Ramos (cell line): ENCODE results near the gene BCL11A.
"Not testable (repeated sequence)": the region's sequence is repeated elsewhere in the genome, so short reads cannot be mapped to it uniquely, and the experiment has no call there.

Experiments
- in situ Hi-C: fragments of 300-500 bp; cut with MboI; formaldehyde crosslinking; loops from one replicate; pipeline ENCODE4 v1.14.3; 2022; ENCODE audit warnings: low sequenced_read_pairs; ENCODE audit not compliant: unreplicated experiment

Gene BCL11A

GRCh38 chr2:60446413-60447267, 106.8 kb downstream of the BCL11A start:
- in situ Hi-C loops = loop anchor here (10.0 kb wide), 1 partner anchor 98 kb away; no protein-coding TSS in a partner anchor

DNA sequence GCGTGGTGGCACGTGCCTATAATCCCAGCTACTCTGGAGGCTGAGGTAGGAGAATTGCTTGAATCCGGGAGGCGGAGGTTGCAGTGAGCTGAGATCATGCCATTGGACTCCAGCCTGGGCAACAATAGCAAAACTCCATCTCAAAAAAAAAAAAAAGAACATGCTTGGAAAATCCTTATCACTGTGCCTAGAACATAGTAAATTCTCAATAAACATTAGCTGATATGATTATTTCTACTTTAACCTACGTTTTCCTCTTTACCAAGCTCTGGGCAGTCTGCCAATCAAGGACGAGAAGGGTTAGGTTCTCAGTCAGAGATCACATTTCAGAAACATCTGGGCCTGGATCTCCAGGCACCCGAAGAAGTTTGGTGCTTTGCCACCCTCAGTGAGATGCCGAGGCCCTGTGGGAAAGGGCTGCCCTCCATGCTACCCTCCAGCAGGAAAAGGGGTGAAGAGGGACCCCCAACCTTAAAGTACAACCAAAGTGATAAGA, 107.7 kb downstream of the BCL11A start:
- in situ Hi-C loops = loop anchor here (10.0 kb wide), 1 partner anchor 99 kb away; no protein-coding TSS in a partner anchor

- in situ Hi-C loops = loop anchor here (10.0 kb wide), 1 partner anchor 102 kb away; no protein-coding TSS in a partner anchor
These were observed 110.8 kb downstream of the BCL11A start for GRCh38 chr2:60442608-60443007.

- in situ Hi-C loops = loop anchor here (10.0 kb wide), 1 partner anchor 103 kb away; no protein-coding TSS in a partner anchor
These were observed 111.7 kb downstream of the BCL11A start for GRCh38 chr2:60441800-60442199.

- in situ Hi-C loops = loop anchor here (10.0 kb wide), 1 partner anchor 104 kb away; no protein-coding TSS in a partner anchor
These were observed 112.7 kb downstream of the BCL11A start for GRCh38 chr2:60440767-60441163.

DNA sequence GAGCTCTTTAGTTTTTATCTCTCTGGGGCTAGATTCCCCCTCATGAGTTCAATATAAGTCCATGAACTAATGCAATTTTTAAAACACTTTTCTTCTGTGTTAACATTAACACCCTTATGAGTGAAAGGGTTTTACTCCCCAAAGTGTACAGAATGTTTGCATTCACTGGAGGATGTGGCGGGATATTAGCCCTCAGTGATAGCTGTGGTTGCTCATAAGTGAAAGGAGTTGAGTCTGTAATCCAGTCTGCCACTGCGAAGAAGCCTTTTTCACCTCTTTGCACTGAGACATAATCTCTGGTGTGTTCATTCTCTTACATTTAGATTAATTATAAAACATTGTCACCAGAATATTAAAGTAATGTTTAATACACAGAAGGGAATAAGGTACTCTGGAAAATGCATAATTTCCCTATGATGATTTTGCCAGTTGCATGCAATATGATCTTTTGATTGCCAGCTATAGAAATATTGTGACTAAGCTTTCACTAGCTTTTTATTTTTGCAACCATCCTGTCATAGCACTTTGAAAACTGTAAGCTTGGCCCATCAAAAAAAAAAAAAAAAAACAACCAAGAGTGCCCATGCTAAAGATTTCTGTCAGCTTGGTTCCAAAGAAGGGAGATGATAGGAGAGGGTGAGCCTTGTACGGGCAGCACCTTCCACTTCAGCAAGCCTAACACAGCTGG, 113.2 kb downstream of the BCL11A start:
- in situ Hi-C loops = loop anchor here (10.0 kb wide), 1 partner anchor 105 kb away; no protein-coding TSS in a partner anchor

- in situ Hi-C loops = no loop called here
These were observed 114.1 kb downstream of the BCL11A start for GRCh38 chr2:60439219-60439974.

GRCh38 chr2:60438653-60439052, 114.8 kb downstream of the BCL11A start:
- in situ Hi-C loops = no loop called here

DNA sequence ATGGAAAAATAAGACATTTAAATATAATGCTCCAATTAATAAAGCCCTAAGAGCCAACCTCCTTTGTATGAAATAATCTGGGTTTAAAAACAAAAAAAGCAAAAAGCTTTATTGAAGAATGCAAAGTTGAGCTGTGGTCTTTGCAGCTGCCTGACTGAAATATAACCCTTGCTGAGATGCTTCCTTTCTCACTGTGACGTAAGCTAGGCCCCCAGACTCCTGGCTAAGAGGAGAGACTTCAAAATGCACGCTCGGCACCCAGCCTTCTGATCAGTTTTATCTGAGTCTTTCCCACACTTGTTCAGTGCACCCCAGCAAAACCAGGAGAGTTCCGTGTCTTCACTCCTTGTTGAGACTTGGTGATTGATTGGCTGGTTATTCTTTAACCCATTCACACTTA, 115.3 kb downstream of the BCL11A start:
- in situ Hi-C loops = no loop called here

- in situ Hi-C loops = no loop called here
These were observed 116.3 kb downstream of the BCL11A start for GRCh38 chr2:60437080-60437696.

- in situ Hi-C loops = no loop called here
These were observed 120.3 kb downstream of the BCL11A start for GRCh38 chr2:60433018-60433596.

- in situ Hi-C loops = no loop called here
These were observed 121.3 kb downstream of the BCL11A start for GRCh38 chr2:60432035-60432601.

DNA sequence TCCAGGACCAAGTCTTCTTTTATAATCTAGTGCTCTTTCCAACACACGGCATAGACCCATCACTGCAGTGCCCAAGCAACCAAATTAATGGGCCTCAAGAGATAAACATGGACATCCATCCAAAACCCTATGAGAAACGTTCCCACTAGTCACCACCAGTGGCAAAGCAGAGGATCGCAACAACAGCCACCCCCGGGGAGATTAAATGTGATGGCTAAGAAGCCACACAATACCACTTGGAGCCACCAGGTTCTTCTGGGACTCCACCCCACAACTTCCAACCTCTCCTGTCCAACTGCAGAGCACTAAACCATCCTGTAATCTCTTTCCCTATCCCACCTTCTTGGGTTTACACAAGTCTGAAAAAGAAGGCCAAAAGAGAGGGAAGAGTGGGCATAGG, 123.8 kb downstream of the BCL11A start:
- in situ Hi-C loops = no loop called here

DNA sequence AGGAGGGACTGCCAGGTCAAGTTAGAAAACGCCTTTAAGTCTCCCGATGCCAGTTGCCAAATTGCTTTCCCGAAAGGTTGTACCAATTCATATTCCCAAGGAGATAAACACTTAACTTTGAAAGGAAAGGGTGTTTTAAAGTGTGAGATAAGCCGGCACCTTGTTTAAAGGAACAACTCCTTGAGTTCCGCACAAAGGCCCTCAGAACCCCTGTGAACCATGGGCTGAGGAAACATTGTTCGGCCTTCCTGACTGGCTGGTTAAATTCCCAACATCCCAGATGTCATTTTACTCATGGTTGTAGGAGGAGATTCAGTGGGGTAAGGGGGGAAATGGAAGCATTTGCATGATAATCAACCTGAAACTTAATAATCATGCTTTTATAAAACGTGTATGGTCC, 126.6 kb downstream of the BCL11A start:
- in situ Hi-C loops = no loop called here

- in situ Hi-C loops = no loop called here
These were observed 127.1 kb downstream of the BCL11A start for GRCh38 chr2:60426341-60426740.

- in situ Hi-C loops = no loop called here
These were observed 129.2 kb downstream of the BCL11A start for GRCh38 chr2:60424233-60424632.

- in situ Hi-C loops = no loop called here
These were observed 129.9 kb downstream of the BCL11A start for GRCh38 chr2:60423505-60423904.

- in situ Hi-C loops = no loop called here
These were observed 130.5 kb downstream of the BCL11A start for GRCh38 chr2:60422826-60423483.

- in situ Hi-C loops = not testable (repeated sequence)
These were observed 136.2 kb downstream of the BCL11A start for GRCh38 chr2:60417210-60417609.
